ENCODE measurements around the gene NKX2-2.

- TF ChIP-seq CTCF (IDR thresholded peaks at IDR 0.05) = no peak
- TF ChIP-seq POLR2A (IDR thresholded peaks at IDR 0.05) = no peak
Measured at GRCh38 chr20:21562656-21563055, 48.8 kb upstream of the NKX2-2 start.

Data from lower leg skin (tissue), 3 donors.